Hepatocyte (in vitro differentiated cells): Measurements from ENCODE around the gene CMIP. TPM values are rescaled to one million over a fixed set of nuclear protein-coding genes. Genes with fewer than 3 reads are reported as not detected.

Experiments
- DNase-seq: peaks from one replicate; pipeline ENCODE4 v3.0.0-alpha.2; 2016; ENCODE audit warnings: low spot score
- H2AFZ ChIP-seq: fragments of 200-600 bp; sonication (generic); 2 replicates; pipeline ENCODE4 v1.6.0; 2016; ENCODE audit warnings: antibody characterized with exemption, mild to moderate bottlenecking
- H3K27ac ChIP-seq: fragments of 200-600 bp; sonication (generic); 2 replicates; pipeline ENCODE4 v1.5.1; 2016; ENCODE audit warnings: mild to moderate bottlenecking
- H3K27me3 ChIP-seq: fragments of 200-600 bp; sonication (generic); 2 replicates; pipeline ENCODE4 v1.6.1; 2016
- H3K36me3 ChIP-seq: fragments of 200-600 bp; sonication (generic); replicated peaks from 2 replicates; pipeline ENCODE4 v1.5.1; 2016; ENCODE audit warnings: low read depth; ENCODE audit not compliant: insufficient read depth
- H3K4me1 ChIP-seq: fragments of 200-600 bp; sonication (generic); 2 replicates; pipeline ENCODE4 v1.5.1; 2016; ENCODE audit warnings: mild to moderate bottlenecking, moderate library complexity; ENCODE audit not compliant: insufficient read depth
- H3K4me2 ChIP-seq: fragments of 200-600 bp; sonication (generic); 2 replicates; pipeline ENCODE4 v1.6.0; 2016
- H3K4me3 ChIP-seq: fragments of 200-600 bp; sonication (generic); 2 replicates; pipeline ENCODE4 v1.5.1; 2016; ENCODE audit warnings: mild to moderate bottlenecking
- H3K79me2 ChIP-seq: fragments of 200-600 bp; sonication (generic); 2 replicates; pipeline ENCODE4 v1.6.0; 2017; ENCODE audit warnings: mild to moderate bottlenecking
- H3K9me2 ChIP-seq: fragments of 200-600 bp; sonication (generic); replicated peaks from 2 replicates; pipeline ENCODE4 v1.6.0; 2017; ENCODE audit warnings: mild to moderate bottlenecking; ENCODE audit not compliant: insufficient read depth
- H3K9me3 ChIP-seq: fragments of 200-600 bp; sonication (generic); 2 replicates; pipeline ENCODE4 v1.5.1; 2016; ENCODE audit warnings: low read depth, mild to moderate bottlenecking
- H4K20me1 ChIP-seq: fragments of 200-600 bp; sonication (generic); 2 replicates; pipeline ENCODE4 v1.6.0; 2016; ENCODE audit warnings: mild to moderate bottlenecking; ENCODE audit not compliant: insufficient read depth, poor library complexity, severe bottlenecking
- EZH2 ChIP-seq: fragments of 200-600 bp; sonication (generic); IDR thresholded peaks from 2 replicates; pipeline ENCODE4 v1.6.1; 2016; ENCODE audit warnings: antibody characterized with exemption, mild to moderate bottlenecking, borderline replicate concordance
- EZH2phosphoT487 ChIP-seq: fragments of 200-600 bp; sonication (generic); IDR thresholded peaks from one replicate; pipeline ENCODE4 v1.6.1; 2018; ENCODE audit warnings: antibody characterized with exemption, mild to moderate bottlenecking, low read depth, moderate library complexity; ENCODE audit not compliant: unreplicated experiment, severe bottlenecking
- WGBS: methylation state at CpG from one replicate; pipeline ENCODE4 v1.1.6; 2016; ENCODE audit warnings: low lambda C conversion rate; ENCODE audit errors: missing lambda C conversion rate; 5-methylcytosine and 5-hydroxymethylcytosine counted together
- polyA plus RNA-seq: library from polyadenylated mRNA; unstranded; fragments of >200 nt; fragmentation: Nextera tagmentation; extraction: Ambion mirVana; gene quantifications from 2 replicates; pipeline ENCODE4 v1.2.1, GENCODE V29; 2016
- total RNA-seq: library from RNA; depleted of rRNA; stranded (reverse); fragments of >200 nt; gene quantifications from 2 replicates; pipeline ENCODE4 v1.2.3, GENCODE V29; 2014
- TF ChIP-seq, protein P1 (sequence below): fragments of 200-600 bp; sonication (generic); IDR thresholded peaks from 2 replicates; pipeline ENCODE4 v1.5.1; 2016; ENCODE audit warnings: antibody characterized with exemption, mild to moderate bottlenecking; ENCODE audit not compliant: poor library complexity

CMIP gene
- total and polyA plus RNA-seq, 2 experiments from 2014 or later, result 5.8 to 17.8 TPM

DNA sequence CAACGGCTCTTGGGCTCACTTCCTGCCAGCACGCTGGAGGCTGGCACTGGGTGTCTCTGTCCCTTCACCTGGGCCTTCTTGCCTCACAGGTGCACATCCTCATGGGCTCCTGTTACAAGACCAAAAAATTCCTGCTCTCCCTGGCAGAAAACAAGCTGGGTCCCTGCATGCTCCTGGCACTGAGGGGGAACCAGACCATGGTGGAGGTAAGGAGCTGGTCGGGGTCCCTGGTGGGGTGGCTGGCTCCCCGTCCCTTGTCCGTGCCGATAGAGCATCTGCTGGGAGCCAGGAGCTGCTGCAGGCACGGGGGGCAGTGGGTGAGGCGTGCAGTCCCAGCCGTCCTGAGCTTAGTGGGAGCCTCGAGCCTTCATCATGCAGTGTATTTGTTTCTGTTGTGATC, 255.0 kb downstream of the CMIP start:
- Histone ChIP-seq H3K4me2 (no peak overlapping the region), H3K9me3 (no peaks in the 10 kb centered on the region), H3K9me2 (no peaks in the 10 kb centered on the region), H2AFZ (no peak overlapping the region), H3K36me3 (no peaks in the 10 kb centered on the region), H3K79me2 (no peaks in the 10 kb centered on the region), H3K27me3 (no peaks in the 10 kb centered on the region), H3K4me3 (no peak overlapping the region), H3K27ac (no peak overlapping the region), H4K20me1 (no peaks in the 10 kb centered on the region), H3K4me1 (peaks cover 3% of the 10 kb centered on the region)
- WGBS, result 92% methylated on average over 10 of the region's 10 CpGs
- DNase-seq, result no peak
- TF ChIP-seq EZH2phosphoT487 (no peak), EZH2 (no peak)
- TF ChIP-seq, protein P1, sequence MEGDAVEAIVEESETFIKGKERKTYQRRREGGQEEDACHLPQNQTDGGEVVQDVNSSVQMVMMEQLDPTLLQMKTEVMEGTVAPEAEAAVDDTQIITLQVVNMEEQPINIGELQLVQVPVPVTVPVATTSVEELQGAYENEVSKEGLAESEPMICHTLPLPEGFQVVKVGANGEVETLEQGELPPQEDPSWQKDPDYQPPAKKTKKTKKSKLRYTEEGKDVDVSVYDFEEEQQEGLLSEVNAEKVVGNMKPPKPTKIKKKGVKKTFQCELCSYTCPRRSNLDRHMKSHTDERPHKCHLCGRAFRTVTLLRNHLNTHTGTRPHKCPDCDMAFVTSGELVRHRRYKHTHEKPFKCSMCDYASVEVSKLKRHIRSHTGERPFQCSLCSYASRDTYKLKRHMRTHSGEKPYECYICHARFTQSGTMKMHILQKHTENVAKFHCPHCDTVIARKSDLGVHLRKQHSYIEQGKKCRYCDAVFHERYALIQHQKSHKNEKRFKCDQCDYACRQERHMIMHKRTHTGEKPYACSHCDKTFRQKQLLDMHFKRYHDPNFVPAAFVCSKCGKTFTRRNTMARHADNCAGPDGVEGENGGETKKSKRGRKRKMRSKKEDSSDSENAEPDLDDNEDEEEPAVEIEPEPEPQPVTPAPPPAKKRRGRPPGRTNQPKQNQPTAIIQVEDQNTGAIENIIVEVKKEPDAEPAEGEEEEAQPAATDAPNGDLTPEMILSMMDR, result no peak

DNA sequence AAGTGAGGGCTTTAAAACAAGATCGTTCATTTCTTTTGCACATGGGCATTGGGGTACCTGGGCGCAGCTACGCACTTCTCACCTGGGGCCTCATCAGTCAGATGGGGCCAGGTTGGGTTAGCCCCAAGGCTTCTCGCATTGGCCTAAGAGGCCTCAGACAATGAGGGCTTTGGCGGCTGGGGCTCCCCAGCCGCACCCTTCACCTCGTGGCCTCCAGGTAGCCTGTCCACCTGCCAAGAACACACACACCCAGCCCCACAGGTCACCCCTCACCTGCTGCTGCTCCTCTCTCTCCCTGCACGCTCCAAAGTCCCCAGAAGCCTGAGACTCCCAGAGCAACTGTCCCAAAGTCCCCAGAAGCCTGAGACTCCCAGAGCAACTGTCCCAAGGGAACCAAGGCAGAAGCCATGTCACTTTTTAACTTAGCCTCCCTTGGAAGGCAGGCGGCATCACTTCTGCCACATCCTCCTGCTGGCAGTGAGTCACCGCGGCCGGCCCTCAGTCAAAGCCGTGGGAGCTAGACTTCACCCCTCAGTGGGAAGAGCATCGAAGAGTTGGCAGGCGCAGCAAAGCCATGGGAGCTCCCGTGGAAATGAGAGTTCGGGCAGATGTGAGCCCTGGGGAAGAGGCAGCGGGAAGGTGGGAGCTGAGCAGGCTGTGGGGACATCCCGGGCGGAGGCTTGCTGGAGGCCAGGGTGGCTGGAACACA, 255.6 kb downstream of the CMIP start:
- Histone ChIP-seq H4K20me1 (no peaks in the 10 kb centered on the region), H3K79me2 (no peaks in the 10 kb centered on the region), H3K4me1 (peaks cover under 1% of the 10 kb centered on the region), H3K9me3 (no peaks in the 10 kb centered on the region), H3K4me2 (no peak overlapping the region), H2AFZ (no peak overlapping the region), H3K36me3 (no peaks in the 10 kb centered on the region), H3K4me3 (no peak overlapping the region), H3K27me3 (no peaks in the 10 kb centered on the region), H3K27ac (no peak overlapping the region), H3K9me2 (no peaks in the 10 kb centered on the region)
- TF ChIP-seq EZH2phosphoT487 (no peak), EZH2 (no peak)
- TF ChIP-seq, protein P1, result no peak
- DNase-seq, result no peak
- WGBS, result 94% methylated on average over 20 of the region's 20 CpGs

DNA sequence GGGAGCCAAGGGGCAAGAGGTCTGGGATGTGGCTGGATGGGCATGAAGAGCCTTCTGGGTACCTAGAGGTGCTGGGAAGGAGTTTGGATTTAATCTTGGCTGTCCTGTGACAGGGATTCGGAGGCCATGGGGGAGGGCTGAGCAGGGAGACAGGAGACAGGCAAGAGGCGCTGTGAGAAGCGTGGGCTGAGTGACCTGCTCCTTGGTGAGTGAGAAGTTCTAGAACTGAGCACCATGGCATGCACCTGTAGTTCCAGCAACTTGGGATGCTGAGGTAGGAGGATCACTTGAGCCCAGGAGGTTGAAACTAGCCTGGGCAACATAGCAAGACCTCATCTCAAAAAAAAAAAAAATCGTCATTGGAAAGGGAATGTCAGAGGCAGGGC, 256.2 kb downstream of the CMIP start:
- Histone ChIP-seq H3K27me3 (no peaks in the 10 kb centered on the region), H3K79me2 (no peaks in the 10 kb centered on the region), H3K9me3 (no peaks in the 10 kb centered on the region), H4K20me1 (no peaks in the 10 kb centered on the region), H3K27ac (no peak overlapping the region), H3K4me3 (no peak overlapping the region), H3K4me2 (no peak overlapping the region), H3K36me3 (no peaks in the 10 kb centered on the region), H3K4me1 (no peaks in the 10 kb centered on the region), H3K9me2 (no peaks in the 10 kb centered on the region), H2AFZ (no peak overlapping the region)
- 93% methylated on average over 4 of the region's 4 CpGs for WGBS
- no peak for DNase-seq
- TF ChIP-seq, protein P1, result no peak
- TF ChIP-seq EZH2phosphoT487, result no peak
- no peak for TF ChIP-seq EZH2
